ENCODE data around the gene ANKS3.

- TF ChIP-seq POLR2A (IDR thresholded peaks at IDR 0.05) = no peak
- TF ChIP-seq CTCF (IDR thresholded peaks at IDR 0.05) = no peak
Measured at GRCh38 chr16:4778050-4778392, 44.0 kb upstream of the ANKS3 start.
